Adipocyte (in vitro differentiated cells): ENCODE data around the gene ANKRD13C.

Experiments
- DNase-seq: peaks from one replicate; pipeline ENCODE4 v3.0.0-alpha.2; 2015; ENCODE audit warnings: low read depth
- H3K27me3 ChIP-seq: replicated peaks from 2 replicates; pipeline ENCODE4 v1.7.0; 2013; ENCODE audit warnings: mild to moderate bottlenecking, low read length, moderate library complexity; ENCODE audit not compliant: control insufficient read depth, insufficient read depth
- H3K36me3 ChIP-seq: 2 replicates; pipeline ENCODE4 v1.7.0; 2013; ENCODE audit warnings: low read length, mild to moderate bottlenecking, moderate library complexity; ENCODE audit not compliant: control insufficient read depth, insufficient read depth, severe bottlenecking
- H3K4me1 ChIP-seq: 2 replicates; pipeline ENCODE4 v1.7.0; 2013; ENCODE audit warnings: mild to moderate bottlenecking, low read length, moderate library complexity; ENCODE audit not compliant: control insufficient read depth, insufficient read depth
- H3K4me3 ChIP-seq: 2 replicates; pipeline ENCODE4 v1.7.0; 2013; ENCODE audit warnings: mild to moderate bottlenecking, low read length, moderate library complexity
- H3K9ac ChIP-seq: 2 replicates; pipeline ENCODE4 v1.7.0; 2013; ENCODE audit warnings: mild to moderate bottlenecking, low read length, moderate library complexity
- H3K9me3 ChIP-seq: 2 replicates; pipeline ENCODE4 v1.7.0; 2013; ENCODE audit warnings: mild to moderate bottlenecking, low read length, moderate library complexity; ENCODE audit not compliant: control insufficient read depth

The ANKRD13C gene

GRCh38 chr1:70354332-70355110 is at the start of gene ANKRD13C:
Gene ANKRD13C, minus strand, starts transcription at chr1:70354722. Its CDS starts 314 bp downstream, at chr1:70354408.
- no peaks in the 10 kb centered on the region for H3K9me3 ChIP-seq
- no peaks in the 10 kb centered on the region for H3K36me3 ChIP-seq
- H3K9ac ChIP-seq, result peak within 1 kb of the TSS; percentile 98
- peak; percentile 99 for DNase-seq
- H3K4me1 ChIP-seq, result peaks cover 14% of the 10 kb centered on the region
- H3K27me3 ChIP-seq, result no peaks in the 10 kb centered on the region
- peak within 1 kb of the TSS; percentile 87 for H3K4me3 ChIP-seq

DNA sequence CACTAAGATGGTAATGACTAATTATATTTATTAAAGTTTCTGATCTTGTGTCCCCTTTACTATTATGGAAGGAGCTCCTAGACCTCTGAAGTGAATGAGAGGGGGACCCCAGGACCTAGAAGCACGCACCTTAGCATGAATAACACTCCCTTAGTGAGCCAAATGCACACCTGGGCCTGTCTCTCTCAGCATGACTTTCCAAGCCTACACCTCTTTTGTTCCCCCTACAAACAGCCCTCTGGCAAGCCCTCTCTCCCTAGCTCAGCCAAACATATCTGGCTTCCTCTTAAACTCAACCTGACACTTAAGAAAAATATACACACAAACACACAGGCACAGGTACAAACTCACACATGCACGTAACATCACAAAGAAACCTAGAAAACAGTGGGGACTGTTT is 49.2 kb upstream of the ANKRD13C start:
- Histone ChIP-seq H3K4me1 (peaks cover 7% of the 10 kb centered on the region), H3K4me3 (no peak overlapping the region), H3K27me3 (no peaks in the 10 kb centered on the region), H3K9me3 (no peaks in the 10 kb centered on the region), H3K9ac (no peak overlapping the region), H3K36me3 (no peaks in the 10 kb centered on the region)
- DNase-seq, result no peak

DNA sequence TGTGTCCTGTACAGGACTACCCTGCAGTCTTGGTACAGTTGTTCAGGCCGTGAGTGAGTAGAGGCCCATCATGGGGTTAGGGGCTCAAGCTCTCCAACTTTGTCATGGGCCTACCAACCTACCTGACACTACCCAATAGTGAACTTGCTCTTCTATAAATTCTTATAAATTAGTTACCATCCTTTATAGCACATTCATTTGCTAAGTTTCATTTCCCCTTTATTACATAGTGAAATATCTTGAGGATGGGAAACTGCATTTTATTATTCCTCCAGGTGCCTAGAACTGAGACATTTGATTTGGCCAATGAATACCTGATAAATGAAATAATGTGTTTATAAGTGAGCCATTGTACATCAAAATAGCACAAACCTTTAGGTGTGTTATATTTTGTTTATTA is 47.5 kb upstream of the ANKRD13C start:
- Histone ChIP-seq H3K27me3 (no peaks in the 10 kb centered on the region), H3K9me3 (no peaks in the 10 kb centered on the region), H3K4me3 (no peak overlapping the region), H3K4me1 (peaks cover 7% of the 10 kb centered on the region), H3K9ac (no peak overlapping the region), H3K36me3 (no peaks in the 10 kb centered on the region)
- DNase-seq, result no peak

DNA sequence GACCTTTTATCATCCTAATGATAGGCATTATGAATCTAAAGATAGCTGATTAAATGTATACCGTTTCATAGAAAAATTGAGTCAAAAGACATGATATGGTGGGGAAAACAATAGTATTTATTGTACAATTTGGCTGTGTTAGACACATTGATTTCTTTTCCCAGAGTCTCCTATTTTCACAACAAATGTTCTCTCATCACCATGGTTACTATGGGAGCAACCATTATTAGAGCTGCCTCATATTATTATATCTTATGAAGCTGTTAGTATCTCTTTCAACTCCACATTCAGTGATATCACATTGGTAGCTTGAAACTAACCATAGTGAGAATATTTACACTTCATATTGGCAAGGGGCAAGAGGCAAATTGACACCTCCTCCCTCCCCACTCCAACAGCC is 45.8 kb upstream of the ANKRD13C start:
- no peaks in the 10 kb centered on the region for H3K27me3 ChIP-seq
- H3K9me3 ChIP-seq, result no peaks in the 10 kb centered on the region
- no peak overlapping the region for H3K9ac ChIP-seq
- no peaks in the 10 kb centered on the region for H3K36me3 ChIP-seq
- no peaks in the 10 kb centered on the region for H3K4me1 ChIP-seq
- no peak overlapping the region for H3K4me3 ChIP-seq
- DNase-seq, result no peak

- no peaks in the 10 kb centered on the region for H3K9me3 ChIP-seq
- H3K4me1 ChIP-seq, result no peaks in the 10 kb centered on the region
- H3K36me3 ChIP-seq, result no peaks in the 10 kb centered on the region
- no peak overlapping the region for H3K4me3 ChIP-seq
- no peaks in the 10 kb centered on the region for H3K27me3 ChIP-seq
- no peak overlapping the region for H3K9ac ChIP-seq
- DNase-seq, result no peak
Measured at GRCh38 chr1:70397013-70397412, 42.5 kb upstream of the ANKRD13C start.

GRCh38 chr1:70396607-70397006 is 42.1 kb upstream of the ANKRD13C start:
- H3K9ac ChIP-seq, result no peak overlapping the region
- H3K4me1 ChIP-seq, result no peaks in the 10 kb centered on the region
- H3K9me3 ChIP-seq, result no peaks in the 10 kb centered on the region
- H3K4me3 ChIP-seq, result no peak overlapping the region
- no peaks in the 10 kb centered on the region for H3K36me3 ChIP-seq
- DNase-seq, result no peak
- no peaks in the 10 kb centered on the region for H3K27me3 ChIP-seq

DNA sequence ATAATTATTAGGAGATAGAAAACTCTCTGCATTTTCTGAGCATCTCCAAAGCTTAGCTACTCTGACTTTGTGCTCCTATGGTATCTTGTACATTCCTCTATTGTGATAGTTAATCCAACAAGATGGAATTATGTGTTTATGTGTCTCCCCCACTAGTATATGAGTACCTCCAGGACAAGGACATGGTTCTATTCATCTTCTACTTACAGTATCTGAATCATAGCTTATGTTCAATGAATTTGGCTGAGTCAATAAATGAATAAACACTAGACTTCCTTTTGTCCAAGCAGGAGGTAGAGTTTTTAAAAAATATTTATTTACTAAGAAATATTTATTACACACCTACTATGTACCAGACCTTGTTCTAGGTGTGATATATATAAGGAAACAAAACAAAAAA is 38.1 kb upstream of the ANKRD13C start:
- Histone ChIP-seq H3K4me3 (no peak overlapping the region), H3K36me3 (no peaks in the 10 kb centered on the region), H3K4me1 (no peaks in the 10 kb centered on the region), H3K9ac (no peak overlapping the region), H3K9me3 (no peaks in the 10 kb centered on the region), H3K27me3 (no peaks in the 10 kb centered on the region)
- no peak for DNase-seq

DNA sequence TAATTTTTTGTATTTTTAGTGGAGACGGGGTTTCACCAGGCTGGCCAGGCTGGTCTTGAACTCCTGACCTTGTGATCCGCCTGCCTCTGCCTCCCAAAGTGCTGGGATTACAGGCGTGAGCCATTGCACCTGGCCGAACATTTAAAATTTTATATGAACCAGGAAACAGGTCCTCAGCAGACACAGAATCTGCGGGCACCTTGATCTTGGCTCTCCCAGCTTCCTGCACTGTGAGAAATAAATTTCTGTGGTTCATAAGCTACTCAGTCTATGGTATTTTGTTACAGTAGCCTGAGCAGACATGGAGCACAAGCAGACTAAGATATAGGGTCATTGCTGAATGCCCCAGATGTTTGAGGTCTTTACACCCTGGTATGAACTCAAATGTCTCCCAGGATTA is 33.0 kb upstream of the ANKRD13C start:
- H3K4me1 ChIP-seq, result no peaks in the 10 kb centered on the region
- no peak for DNase-seq
- no peaks in the 10 kb centered on the region for H3K36me3 ChIP-seq
- H3K9me3 ChIP-seq, result no peaks in the 10 kb centered on the region
- no peak overlapping the region for H3K9ac ChIP-seq
- no peak overlapping the region for H3K4me3 ChIP-seq
- no peaks in the 10 kb centered on the region for H3K27me3 ChIP-seq

DNA sequence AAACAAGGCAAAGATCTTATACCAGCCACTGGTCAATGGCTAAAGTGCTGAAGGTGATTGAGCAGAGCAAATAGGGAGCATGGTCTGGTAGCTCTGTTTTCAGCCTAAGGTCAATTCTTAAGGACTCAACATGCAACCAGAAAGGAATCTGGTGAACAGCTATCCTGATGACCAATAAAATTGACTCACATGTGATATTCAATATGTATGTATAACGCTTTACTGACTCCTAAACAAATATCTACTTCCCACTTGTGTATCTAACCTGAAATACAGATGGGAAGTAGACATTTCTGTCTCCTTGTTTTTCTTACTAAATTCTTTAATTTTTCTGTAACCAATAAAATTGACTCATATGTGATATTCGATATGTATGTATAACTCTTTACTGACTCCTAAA is 31.6 kb upstream of the ANKRD13C start:
- Histone ChIP-seq H3K9ac (no peak overlapping the region), H3K4me1 (no peaks in the 10 kb centered on the region), H3K27me3 (no peaks in the 10 kb centered on the region), H3K4me3 (no peak overlapping the region), H3K9me3 (no peaks in the 10 kb centered on the region), H3K36me3 (no peaks in the 10 kb centered on the region)
- DNase-seq, result no peak

GRCh38 chr1:70385477-70385876 is 31.0 kb upstream of the ANKRD13C start:
- Histone ChIP-seq H3K27me3 (no peaks in the 10 kb centered on the region), H3K4me1 (no peaks in the 10 kb centered on the region), H3K9ac (no peak overlapping the region), H3K4me3 (no peak overlapping the region), H3K36me3 (no peaks in the 10 kb centered on the region), H3K9me3 (no peaks in the 10 kb centered on the region)
- DNase-seq, result no peak

DNA sequence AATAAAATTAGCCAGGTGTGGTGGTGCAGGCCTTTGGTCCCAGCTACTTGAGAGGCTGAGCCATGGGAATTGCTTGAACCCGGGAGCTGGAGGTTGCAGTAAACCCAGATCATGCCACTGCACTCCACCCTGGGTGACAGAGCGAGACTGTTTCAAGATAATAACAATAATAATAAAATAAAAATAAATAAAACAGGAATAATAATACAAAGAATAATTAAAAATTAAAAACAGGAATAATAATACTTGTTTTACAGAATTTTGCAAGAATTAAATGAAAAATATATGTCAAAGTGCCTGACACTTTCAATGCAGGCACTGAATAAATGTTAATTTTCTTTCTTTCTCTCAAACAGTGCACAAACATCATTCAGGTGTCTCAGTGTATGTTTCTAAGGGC is 30.0 kb upstream of the ANKRD13C start:
- no peak overlapping the region for H3K4me3 ChIP-seq
- H3K4me1 ChIP-seq, result no peaks in the 10 kb centered on the region
- no peak for DNase-seq
- H3K9ac ChIP-seq, result no peak overlapping the region
- H3K27me3 ChIP-seq, result no peaks in the 10 kb centered on the region
- no peaks in the 10 kb centered on the region for H3K36me3 ChIP-seq
- H3K9me3 ChIP-seq, result no peaks in the 10 kb centered on the region

GRCh38 chr1:70383483-70383882 is 29.0 kb upstream of the ANKRD13C start:
- H3K9ac ChIP-seq, result no peak overlapping the region
- no peaks in the 10 kb centered on the region for H3K27me3 ChIP-seq
- no peaks in the 10 kb centered on the region for H3K36me3 ChIP-seq
- H3K4me1 ChIP-seq, result no peaks in the 10 kb centered on the region
- H3K9me3 ChIP-seq, result no peaks in the 10 kb centered on the region
- H3K4me3 ChIP-seq, result no peak overlapping the region
- DNase-seq, result no peak
